Transverse colon (tissue), 4 donors: Measurements from ENCODE around the gene TRPV2. TPM values are rescaled to one million over a fixed set of nuclear protein-coding genes. Genes with fewer than 3 reads are reported as not detected.

Experiments
- small RNA-seq, 4 donors: library from RNA; depleted of rRNA; stranded (forward); fragments of <200 nt; gene quantifications; one replicate each; pipeline ENCODE3, GENCODE V24; 2016
- total RNA-seq, 4 donors: library from RNA; depleted of rRNA; stranded (reverse); fragments of >200 nt; gene quantifications; one replicate each; pipeline ENCODE4 v1.1.0, GENCODE V29; 2016

Gene TRPV2
- total RNA-seq, 4 donors from 2014 or later = 2.4 to 8.2 (median 4.4) TPM

Small RNA genes lying within 50 kb of the gene (small RNA-seq; reads per million reads assigned to genes)
- gene SNORD49A (0 reads per million in 4 donors), gene SNORD65 (0 reads per million in 4 donors)

Other genes starting within 250 kb of the TRPV2 start
- 100 to 1,000 TPM; 267 to 519 (median 376) TPM for gene NCOR1, start 200.0 kb upstream of the TRPV2 start, total RNA-seq
- gene PIGL, start 198.4 kb upstream of the TRPV2 start, total RNA-seq = 100 to 1,000 TPM in 2 of 4 donors, 10 to 100 TPM in 2; 60.9 to 142 (median 101) TPM
- gene CENPV, start 62.1 kb upstream of the TRPV2 start, total RNA-seq = 100 to 1,000 TPM in 1 of 4 donors, 10 to 100 TPM in 3; 27.0 to 156 (median 57.1) TPM
- gene UBB, start 34.5 kb upstream of the TRPV2 start, total RNA-seq = 1,000 to 10,000 TPM in 1 of 4 donors, 100 to 1,000 TPM in 3; 426 to 1,167 (median 805) TPM
- 100 to 1,000 TPM in 2 of 4 donors, 10 to 100 TPM in 2; 67.9 to 194 (median 115) TPM for gene LRRC75A, start 76.6 kb downstream of the TRPV2 start, total RNA-seq
- 1 to 10 TPM in 3 of 4 donors, not detected in 1; 2.5 to 5.2 (median 2.5) TPM for gene ZNF287, start 153.6 kb downstream of the TRPV2 start, total RNA-seq
- gene ZNF624, start 238.3 kb downstream of the TRPV2 start, total RNA-seq = 10 to 100 TPM in 1 of 4 donors, 1 to 10 TPM in 3; 1.5 to 11.1 (median 4.5) TPM